HG03095 (cell line): ENCODE results near the gene IDI2.
A peak's percentile ranks its signal among the peaks of the same experiment; 100 is the strongest.
"Not testable (repeated sequence)": the region's sequence is repeated elsewhere in the genome, so short reads cannot be mapped to it uniquely, and the experiment has no call there.

Source experiments
- ATAC-seq: cut with Tn5 transposase; IDR thresholded peaks from one replicate; pipeline ENCODE4 v1.9.1; 2021; ENCODE audit warnings: moderate library complexity; ENCODE audit not compliant: unreplicated experiment

Gene IDI2

DNA sequence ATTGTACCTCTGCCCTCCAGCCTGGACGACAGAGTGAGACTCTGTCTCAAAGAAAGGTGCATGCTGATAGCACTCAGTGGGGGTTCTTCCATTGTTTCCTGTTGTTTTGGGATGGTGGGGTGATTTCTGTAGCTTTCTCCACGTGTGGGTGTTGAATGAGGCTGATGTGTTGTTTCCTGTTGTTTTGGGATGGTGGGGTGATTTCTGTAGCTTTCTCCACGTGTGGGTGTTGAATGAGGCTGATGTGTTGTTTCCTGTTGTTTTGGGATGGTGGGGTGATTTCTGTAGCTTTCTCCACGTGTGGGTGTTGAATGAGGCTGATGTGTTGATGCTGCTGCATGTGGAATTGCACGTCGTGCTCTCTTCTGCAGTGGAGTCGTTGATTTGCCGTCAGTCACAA is 15.7 kb downstream of the IDI2 start:
- not testable (repeated sequence) for ATAC-seq

DNA sequence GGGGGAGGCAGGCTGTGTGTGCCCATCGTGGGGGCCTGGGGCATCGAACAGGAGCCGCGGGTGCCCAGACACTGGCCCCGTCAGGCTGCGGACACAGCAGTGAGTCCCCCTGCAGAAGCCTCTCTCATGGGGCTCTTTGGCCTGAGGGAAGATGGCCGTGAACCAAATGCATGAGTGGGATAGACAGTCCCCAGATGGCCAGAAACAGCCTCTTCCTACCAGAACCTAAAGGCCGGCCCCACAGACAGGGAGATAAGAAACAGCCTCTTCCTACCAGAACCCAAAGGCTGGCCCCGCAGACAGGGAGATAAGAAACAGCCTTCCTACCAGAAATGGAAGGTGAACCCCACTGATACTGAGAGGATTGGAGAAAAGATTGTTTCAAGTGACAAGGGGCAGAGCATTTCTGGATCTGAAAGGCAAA is 16.6 kb downstream of the IDI2 start:
- ATAC-seq, result no peak

DNA sequence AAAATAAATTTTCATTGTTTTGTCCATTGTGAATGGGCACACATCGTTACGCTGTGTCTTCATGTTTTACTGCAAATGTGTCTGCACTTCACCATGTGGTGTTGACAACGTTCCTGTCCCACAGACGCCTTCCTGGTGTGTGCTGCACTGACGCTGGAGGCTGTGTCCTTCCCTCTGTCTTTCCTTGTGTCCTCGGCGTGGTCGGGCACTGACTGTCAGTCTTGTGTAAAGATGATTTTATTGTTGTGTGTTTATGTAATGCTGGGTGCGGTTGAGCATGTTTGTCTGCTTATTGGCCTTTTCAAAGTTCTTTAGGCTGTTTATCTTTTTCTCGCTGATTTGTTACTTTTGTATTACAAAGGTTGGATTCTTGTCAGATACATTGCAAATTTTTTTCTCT is 18.1 kb downstream of the IDI2 start:
- ATAC-seq, result no peak

DNA sequence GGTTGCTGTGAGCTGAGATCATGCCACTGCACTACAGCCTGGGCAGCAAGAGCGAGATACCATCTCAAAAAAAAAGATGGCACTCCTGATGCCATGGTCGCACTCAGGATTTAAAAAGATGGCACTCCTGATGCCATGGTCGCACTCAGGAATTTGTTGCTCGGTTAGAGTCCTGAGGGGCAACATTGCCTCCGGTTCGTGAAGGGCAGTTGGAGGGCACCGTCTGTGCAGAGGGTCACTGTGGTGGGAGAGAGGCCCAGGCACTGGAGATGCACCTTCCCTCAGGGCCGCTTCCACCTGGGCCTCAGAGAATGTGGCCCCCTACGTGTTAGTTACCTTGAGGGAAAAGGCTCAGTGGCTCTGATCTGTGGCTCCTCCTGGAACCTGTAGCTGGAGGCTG is 19.1 kb downstream of the IDI2 start:
- no peak for ATAC-seq

DNA sequence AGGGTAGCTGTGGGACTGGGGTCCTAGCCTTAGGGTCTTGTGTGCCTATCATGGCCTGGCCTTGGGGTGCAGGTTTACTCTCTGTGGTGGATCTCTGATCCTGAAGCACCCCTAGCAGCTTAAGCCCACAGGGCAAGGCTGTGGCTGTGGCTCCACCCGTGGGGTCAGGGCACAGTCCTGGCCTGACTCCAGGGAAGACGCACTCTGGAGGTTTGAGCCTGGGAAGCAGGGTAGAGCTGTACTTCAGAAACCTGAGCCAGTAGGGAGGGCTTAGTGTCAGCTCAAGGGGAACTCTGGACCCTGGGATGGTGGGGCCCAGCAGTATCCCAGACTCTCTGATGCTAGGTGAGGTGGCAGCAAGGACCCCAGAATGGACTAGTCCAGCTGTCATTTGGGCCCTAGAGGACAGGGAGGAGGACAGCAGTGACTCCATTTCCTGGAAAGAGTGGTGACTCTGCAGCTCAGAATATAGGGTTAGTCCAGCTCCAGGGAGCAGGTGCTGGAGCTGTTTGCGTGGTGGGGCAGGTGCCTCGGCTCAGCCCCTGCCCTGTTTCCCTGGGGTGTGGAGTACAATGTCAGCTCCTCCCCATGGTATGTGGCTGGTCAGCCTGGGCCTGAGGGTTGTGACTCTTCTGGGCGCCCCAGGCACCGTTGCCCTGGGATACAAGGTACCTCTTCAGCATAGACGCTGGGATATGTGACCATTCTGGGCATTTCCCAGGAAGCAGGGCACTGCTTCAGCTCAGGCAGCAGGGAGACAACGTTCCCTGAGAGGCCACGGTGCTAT is 21.6 kb downstream of the IDI2 start:
- no peak for ATAC-seq

DNA sequence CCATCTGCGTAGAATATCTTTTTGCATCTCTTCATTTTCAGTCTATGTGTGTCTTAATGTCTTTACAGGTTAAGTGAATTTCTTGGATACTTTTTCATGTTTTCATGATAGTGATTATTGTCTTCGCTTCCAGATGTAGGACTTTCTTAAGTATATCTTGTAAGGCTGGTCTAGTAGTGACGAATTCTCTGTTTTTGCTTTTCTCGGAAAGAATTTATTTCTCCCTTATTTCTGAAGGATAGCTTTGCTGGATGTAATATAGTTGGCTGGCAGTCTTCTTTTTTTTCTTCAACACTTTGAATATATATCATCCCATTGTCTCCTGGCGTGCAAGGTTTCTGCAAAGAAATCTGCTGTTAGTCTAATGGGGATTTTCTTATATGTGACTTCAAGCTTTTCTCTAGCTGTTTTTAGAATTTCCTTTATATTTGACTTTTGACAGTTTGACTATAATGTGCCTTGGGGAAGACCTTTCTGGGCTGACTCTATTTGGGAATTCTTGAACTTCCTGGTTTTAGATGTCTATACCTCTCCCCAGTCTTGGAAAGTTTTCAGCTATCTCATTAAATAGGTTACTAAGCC is 23.1 kb downstream of the IDI2 start:
- ATAC-seq, result no peak

DNA sequence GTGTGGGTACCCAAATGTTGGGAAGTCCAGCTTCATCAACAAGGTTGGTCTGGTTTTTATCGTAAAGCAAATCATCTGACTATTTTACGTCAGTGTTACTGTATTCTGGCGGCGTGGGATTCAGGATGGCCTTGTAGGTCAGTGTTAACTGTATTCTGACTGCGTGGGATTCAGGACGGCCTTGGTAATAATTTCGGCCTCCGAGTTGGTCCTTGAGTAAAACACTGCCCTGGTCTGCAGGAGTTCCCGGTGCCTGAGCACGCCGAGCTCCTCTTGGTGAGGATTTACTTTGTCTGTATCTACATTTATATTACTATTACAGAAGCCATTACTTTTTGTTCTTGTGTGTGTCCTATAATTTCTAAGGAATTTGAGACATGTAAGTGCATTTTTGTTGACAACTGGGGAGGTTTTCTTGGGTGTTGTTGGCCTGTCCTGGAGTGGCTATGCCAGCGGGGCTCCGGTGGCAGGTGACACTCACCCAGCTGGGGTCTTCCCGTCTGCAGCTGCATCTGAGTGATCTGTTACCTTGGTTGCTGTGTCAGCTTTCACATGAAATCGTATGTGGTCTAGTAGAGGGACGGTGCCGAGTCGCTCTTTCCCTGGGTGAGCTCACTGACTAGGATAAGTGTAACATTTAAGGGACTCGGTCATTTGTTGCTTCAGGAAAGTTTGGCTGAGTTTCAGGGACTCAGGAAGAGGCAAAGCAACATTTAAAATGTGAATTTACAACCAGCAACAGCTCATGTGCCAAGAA is 28.2 kb downstream of the IDI2 start:
- ATAC-seq, result no peak

DNA sequence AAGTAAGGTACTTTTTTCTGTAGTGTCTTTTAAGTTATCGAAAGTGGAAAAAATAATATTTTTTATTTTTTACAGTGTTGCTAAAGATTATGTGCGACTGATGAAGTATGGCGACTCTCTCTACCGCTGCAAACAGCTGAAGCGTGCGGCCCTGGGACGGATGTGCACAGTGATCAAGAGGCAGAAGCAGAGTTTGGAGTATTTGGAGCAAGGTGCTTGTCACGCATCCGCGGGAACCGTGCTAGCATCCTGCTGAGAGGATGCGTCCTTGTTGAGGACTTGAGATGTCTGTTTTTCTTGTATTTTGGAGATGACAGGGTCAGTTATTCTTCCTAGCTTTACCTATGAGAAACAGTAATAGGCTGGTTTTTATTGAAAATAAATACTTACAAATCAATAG is 29.6 kb downstream of the IDI2 start:
- no peak for ATAC-seq

DNA sequence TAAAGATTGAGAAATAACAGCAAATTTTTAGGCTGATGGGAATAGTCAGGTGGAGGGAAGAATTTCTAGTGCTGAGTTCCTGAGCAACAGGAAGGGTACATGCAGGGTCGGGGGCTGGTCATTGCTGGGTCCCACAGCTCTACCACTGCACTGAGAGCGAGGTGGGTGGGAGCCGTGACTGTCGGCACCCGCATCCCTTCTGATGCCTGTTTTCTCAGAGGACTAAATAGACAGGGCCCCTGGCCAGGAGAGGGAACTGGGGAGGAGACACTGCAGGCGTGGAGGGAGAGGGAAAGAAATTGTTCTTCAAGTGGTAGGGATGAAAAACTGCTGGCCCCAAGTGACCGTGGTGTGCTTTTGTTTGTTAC is 30.1 kb downstream of the IDI2 start:
- no peak for ATAC-seq

DNA sequence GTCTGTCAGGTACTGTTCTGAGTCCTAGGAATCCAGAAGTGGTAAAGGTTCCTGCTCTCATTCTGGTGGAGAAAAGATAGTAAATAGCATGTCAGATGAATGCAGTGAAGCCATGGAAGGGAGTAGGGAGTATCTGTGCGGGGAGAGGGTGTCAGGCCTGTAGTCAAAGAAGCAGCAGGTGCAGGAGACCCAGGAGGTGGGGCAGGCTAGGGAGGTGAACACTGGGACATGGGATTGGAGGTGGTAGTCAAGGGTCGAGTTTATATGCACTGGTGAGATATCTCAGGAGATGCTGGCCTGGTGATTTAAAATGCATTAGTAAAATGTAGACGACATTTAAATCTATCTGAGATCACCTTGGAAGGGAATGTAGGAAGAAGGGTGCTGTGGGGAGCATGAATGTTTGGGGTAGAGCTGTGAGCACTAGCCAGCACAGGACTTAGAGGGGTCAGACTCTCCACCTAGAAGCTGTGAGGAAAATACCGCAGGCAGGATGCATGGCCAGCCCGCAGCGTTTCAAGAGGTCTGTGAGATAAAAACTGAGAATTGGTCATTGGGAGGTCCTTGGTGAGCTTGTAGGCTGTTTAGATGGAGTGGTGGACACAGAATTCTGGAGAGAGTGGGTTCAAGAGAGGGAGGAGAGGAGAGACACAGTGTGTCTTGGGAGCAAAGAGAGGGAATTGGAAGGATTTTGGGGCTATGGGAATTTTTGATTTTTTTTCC is 30.7 kb downstream of the IDI2 start:
- no peak for ATAC-seq

DNA sequence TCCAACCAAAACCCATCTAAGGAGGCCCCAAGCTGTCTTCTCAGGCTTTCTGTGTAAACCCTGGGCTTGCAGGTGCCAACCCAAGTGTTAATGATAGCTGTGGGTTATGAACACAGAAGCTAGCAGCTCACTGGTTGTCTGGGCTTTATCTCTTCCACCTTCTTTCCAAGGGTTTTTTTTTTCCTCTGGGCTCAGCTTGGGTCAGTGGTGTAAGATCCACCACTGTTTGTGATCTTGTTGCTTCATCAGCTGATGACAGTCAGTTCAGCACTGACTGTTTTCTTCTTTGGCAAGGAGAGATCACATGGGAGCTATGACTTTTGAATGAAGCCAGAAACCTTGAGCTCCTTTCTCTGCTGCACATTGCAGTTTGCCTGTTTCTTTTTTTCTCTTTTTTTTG is 32.8 kb downstream of the IDI2 start:
- no peak for ATAC-seq

DNA sequence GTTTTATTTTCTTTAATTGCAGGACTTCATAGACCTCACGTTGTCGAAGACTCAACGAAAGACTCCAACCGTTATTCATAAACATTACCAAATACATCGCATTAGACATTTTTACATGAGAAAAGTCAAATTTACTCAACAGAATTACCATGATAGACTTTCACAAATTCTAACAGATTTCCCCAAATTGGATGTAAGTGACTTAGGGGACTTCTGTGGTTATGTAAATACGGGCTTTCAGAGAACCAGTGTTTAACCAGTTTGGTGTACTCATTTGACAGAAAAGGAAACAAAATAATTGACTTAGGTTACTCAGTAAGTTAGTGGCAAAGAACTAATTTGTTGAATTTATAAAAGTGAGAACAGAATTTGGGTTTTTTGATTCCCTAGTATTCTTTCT is 33.2 kb downstream of the IDI2 start:
- no peak for ATAC-seq

DNA sequence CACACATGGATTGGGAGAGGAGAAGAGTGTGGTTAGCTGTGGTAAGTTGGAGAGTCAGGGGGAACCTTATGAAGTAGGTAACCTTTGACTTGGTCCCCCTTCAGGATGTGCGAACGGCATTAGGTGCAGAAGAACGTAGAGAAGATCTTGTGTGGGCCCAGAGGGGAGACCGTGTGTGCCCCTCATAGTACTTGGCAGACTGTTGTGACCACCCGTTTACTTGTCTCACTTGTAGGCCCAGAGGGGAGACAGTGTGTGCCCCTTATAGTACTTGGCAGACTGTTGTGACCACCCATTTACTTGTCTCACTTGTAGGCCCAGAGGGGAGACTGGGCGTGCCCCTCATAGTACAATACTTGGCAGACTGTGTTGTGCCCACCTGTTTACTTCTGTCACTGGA is 34.9 kb downstream of the IDI2 start:
- no peak for ATAC-seq

DNA sequence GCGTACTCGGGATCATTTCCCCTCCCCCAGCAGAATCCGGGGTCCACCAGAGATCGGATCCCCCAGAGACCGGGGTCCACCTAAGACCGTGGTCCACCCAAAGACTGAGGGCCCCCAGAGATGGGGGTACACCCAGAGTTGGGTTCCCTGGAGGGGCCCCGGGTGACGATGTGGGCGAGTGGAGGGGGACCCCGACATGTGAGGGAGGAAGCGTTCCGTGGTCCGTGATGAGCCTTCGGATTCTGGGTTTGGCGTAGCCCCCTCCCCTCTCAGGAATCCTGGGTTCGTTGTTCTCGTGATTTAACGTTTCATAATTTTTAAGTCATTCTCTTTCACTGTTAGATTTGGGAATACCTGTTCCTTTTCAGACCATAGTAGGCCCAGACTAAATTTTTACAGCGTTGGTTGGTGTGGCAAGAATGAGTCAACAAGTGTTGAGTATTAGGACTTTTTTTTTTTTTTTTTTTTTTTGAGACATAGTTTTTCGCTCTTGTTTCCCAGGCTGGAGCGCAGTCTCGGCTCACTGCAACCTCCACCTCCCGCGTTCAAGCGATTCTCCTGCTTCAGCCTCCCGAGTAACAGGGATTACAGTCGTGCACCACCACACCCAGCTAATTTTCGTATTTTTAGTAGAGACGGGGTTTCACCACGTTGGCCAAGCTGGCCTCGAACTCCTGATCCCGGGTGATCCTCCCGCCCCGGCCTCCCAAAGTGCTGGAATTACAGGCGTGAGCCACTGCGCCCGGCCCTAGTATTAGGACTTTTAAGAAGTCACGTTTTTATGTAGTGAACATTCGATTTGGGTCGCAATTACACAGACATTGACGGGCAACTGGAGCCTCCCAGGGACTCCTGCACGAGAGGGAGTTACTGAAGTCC is 36.8 kb downstream of the IDI2 start:
- ATAC-seq, result peak; percentile 7

DNA sequence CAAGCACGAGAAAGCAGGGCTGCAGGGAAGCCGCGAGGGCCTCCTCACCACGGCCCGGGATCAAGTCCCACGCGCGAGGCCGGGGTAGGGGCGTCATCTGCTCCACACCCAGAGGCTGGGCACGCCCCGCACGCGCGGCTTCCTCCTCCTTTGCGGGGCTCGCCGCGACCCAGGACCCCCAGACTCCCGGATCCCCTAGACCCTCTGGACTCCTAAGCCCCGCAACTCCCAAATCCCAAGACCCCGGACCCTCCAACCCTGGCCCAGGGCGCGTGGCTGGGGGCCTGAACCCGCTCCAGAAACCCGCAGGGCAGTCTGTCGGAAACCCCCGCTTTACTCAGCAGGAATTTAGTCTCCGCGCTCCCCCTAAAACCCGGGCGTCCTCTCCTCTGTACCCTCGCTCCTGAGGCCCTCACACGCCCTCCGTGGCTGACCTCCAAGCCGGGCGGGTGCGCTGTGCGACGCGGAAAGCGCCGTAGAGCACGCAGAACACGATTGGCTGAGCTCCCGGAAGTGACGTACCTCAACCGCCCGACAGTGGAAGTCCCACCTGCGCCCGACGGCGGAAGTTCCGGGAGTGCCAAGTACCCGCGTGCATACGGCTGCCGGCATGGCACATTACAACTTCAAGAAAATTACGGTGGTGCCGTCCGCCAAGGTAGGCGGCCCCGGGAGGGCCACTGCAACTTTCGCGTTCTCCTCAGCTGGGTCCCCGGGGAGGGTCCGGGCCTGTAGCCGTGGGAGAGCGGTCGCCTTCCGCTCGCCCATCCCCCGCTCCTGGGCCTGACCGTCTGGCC is 37.6 kb downstream of the IDI2 start, which contains the start of gene GTPBP4:
GTPBP4 (plus strand) TSS at position 565 of the 797 bp plus-strand sequence; CDS start at position 611, 46 bp downstream.
- peak; percentile 94 for ATAC-seq

DNA sequence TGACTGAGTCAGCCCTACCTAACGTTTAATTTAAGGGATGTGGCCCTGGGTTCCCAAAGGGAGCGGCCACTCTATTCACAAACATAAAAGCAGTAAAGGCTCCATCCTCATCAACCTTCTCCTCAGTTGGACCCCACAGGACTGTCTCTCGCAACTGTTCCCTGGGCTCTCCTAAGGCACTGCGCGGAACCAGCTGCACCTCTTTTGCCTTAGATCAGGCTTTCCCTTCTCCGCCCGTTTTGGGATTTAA is 38.1 kb downstream of the IDI2 start:
- ATAC-seq, result no peak

DNA sequence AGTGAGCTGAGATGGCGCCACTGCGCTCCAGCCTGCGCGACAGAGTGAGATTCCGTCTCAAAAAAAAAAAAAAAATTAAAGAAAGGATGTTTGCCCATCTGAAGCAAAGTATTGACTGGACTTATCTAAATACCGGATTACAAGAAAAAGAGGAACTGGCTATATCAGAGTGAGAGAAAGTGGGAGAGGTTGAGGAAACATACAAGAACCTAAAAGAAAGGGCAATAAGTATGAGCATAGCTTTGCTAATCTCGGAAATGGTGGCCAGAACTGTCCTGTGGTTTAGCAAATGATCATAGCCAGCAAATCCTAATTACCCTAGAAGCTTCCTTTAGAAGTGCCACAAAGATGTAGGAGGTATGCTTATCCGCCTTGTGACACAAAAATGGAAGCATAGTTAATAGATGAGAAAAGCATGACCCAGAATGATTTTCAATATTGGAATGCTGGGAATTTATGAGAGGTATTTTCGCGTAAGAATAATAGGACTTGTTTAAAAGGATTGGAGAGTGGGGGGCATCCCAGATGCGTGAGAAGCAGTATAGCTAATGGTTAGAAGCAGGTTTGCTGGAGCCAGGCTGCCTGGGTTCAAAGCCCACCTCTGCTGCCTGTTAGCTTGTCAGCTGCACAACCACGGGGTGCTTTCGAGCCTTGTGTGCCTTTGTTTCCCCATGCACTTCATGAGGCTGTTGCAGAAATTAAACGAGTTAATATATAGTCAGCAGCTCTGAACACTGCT is 38.6 kb downstream of the IDI2 start:
- ATAC-seq, result no peak

DNA sequence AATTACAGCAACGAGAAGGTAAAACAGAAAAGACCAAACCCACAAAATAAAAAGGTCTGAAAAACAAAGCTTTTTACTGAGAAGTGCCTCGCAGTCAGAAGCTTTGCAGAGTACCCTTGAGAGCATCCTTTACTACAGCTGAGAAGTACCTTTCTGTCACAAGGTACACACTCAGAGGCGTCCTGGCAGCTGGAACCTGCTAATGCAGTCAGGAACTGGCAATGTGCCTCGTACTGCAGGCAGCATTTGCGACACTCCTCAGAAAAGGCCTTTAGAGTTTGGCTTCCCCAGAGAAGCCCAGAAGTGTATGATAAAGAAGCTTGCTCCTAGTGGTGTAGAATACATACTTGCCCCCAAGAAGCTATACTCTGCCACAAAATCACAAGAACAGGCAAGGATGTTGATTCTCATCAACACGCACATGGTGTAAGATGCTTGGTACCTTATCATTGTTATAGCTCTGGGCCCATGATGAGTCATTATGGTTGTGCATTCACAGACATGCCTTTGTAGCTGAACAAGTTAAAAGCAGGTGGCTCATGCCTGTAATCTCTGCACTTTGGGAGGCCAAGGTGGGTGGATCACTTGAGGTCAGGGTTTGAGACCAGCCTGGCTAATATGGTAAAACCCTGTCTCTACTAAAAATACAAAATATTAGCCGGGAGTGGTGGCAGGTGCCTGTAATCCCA is 39.4 kb downstream of the IDI2 start:
- ATAC-seq, result no peak

DNA sequence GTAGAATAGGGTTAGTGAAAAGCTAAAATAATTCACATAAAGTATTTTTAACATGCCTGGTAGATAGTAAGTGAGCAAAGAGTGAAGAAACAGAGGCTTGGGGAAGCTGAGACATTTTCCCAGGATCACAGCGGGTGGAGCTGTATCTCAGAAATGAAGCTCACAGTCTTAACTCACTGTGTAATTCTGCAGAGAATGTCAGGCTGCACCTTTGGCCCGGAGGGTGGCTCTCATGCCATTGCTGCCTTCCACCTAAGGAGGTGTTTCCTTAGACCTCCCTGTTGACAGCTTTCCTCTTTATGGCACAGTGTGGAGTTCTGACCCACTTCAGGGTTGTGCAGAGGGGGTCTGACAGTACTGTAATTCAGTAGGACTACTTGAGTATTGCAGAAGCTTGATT is 40.3 kb downstream of the IDI2 start:
- no peak for ATAC-seq
